HG03558 (cell line): Measurements from ENCODE around the gene CRTAP.
A peak's percentile ranks its signal among the peaks of the same experiment; 100 is the strongest.
"Not testable (repeated sequence)": the region's sequence is repeated elsewhere in the genome, so short reads cannot be mapped to it uniquely, and the experiment has no call there.

Experiments
- ATAC-seq: cut with Tn5 transposase; IDR thresholded peaks from one replicate; pipeline ENCODE4 v1.9.1; 2021; ENCODE audit warnings: moderate number of reproducible peaks; ENCODE audit not compliant: unreplicated experiment; ENCODE audit errors: extremely low read depth

Gene CRTAP

DNA sequence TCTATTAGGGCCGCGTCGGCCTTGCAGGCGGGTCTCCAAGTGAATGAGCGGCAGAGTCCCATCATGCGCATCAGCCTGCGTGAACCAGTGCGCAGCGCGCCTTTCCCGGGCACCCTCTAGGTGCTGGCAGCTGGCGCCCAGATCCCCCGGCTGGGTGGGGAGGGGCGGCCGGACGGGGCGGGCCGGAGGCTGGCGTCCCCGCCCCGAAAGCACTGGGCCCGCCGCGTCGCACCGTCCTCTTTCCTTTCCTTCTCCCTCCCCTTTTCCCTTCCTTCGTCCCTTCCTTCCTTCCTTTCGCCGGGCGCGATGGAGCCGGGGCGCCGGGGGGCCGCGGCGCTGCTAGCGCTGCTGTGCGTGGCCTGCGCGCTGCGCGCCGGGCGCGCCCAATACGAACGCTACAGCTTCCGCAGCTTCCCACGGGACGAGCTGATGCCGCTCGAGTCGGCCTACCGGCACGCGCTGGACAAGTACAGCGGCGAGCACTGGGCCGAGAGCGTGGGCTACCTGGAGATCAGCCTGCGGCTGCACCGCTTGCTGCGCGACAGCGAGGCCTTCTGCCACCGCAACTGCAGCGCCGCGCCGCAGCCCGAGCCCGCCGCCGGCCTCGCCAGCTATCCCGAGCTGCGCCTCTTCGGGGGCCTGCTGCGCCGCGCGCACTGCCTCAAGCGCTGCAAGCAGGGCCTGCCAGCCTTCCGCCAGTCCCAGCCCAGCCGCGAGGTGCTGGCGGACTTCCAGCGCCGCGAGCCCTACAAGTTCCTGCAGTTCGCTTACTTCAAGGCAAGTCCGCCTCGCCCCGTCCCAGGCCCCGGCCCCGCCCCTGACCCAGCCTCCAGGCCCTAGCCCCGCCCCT lies at the start of gene CRTAP:
CRTAP (plus strand) TSS at position 243 of the 850 bp plus-strand sequence; CDS start at position 307, 64 bp downstream.
- peak; percentile 48 for ATAC-seq

DNA sequence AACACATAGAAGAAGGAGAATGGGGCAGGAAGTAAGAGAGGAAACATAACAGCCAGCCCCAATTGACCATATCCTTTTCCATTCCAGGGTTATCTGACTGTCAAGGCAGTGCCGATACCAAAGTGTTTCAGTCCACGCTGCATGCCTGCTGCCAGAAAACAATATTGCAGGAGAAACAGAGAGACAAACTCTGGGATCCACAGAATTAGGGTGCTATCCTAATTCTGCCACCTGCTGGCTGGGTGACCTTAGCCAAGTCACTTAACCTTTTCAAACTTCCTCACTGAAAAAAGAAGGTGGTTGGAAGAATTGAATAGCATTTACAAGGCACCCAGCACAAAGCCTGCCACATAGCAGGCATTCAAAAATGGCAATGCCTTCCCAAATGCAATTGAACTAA lies 48.9 kb upstream of the CRTAP start:
- no peak for ATAC-seq

DNA sequence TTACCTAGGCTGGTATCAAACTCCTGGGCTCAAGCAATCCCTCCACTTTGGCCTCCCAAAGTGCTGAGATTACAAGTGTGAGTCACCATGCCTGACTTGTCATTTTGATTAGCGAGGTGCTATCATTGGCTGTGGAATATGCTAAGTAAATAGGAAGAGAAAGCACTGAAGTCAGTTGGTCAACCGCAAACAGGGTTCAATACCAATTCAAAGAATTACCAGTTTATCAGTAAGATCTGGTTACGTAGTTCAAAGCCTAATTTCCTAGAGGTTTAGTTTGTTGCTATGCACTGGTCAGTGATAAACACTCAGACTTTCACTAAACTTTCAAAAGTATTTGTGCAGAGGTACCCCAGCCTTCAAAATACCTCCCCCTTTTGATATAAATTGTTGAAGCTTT lies 46.3 kb upstream of the CRTAP start:
- ATAC-seq = no peak

DNA sequence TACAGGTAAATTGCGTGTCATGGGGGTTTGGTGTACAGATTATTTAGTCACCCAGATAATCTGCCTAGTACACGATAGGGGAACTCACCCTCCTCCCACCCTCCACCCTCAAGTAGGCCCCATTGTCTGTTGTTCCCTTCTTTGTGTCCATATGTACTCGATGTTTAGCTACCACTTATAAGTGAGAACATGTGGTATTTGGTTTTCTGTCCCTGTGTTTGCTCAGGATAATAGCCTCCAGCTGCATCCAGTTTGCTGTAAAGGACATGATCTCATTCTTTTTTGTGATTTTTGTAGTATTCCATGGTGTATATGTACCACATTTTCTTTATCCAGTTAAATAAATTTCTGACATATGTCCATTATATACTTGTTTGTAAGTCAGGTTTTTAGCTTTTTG lies 44.0 kb upstream of the CRTAP start:
- not testable (repeated sequence) for ATAC-seq

DNA sequence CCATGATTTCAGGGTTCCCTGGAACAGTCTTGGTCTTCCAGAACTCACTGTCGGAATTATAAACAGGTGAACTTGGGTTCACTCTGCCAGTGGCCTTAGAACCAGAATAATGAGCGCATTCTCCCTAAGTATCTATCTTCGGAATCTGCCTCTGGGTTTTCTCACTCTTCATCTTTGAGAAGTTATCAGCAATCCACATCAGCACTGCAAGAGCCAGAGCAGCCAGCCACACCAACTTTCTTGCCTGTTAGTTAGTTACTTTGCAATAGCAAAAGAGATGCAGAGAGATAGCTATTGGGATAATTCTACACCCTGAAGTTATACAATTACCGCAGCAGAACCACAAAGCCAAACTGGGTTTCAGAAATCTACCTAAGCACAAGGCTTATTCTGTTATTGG lies 42.6 kb upstream of the CRTAP start:
- no peak for ATAC-seq

DNA sequence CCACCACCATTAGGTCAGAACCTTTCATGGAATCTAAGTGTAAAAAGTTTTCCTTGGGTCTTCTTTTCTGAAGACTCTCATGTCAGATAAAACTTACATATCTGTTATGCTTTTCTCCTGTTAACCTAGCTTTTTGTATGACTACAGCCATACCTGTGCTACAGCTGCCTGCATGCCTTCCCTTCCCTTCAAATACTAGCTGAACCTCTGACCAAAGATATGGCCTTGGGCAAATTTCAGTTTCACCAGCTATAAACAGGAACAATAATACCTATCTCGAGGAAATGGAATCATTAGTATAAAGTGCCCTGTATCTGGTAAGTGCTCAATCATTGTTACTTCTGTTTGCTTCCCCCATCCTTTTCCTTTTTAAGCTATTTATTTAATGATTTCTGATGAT lies 41.9 kb upstream of the CRTAP start:
- no peak for ATAC-seq

DNA sequence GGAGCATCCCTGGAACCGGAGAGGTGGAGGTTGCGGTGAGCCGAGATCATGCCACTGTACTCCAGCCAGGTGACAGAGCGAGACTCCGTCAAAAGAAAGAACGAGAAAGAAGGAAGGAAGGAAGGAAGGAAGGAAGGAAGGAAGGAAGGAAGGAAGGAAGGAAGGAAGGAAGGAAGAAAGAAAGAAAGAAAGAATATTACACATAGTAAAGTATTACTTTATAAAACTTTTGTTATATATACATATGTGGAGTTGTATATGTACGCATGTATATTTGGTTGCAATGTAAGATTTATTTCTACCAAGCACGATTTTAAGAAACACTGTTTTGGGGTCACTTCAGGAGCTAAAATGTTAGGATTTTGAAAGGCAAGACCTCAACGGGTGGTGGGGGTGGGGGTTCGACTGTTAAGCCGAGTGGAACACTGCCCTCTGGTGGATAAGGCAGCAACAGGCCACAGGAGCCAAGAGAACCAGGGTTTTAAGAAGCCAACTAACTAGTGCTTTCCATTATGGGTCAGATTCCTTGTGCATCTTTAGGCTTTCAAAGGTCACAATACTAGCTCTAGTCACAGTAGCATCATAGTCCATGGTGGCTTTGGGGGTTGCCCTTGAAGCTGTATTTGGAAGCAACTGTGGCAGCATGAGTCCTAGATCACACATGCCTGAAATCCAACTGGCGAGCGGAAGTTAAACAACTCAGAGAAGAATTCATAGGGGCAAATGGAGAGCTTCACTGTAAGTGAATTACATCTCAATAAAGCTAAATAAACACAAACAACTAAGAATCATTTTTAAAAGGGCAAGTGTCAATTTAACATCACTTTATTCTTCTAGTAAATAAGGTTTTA lies 39.4 kb upstream of the CRTAP start:
- no peak for ATAC-seq

DNA sequence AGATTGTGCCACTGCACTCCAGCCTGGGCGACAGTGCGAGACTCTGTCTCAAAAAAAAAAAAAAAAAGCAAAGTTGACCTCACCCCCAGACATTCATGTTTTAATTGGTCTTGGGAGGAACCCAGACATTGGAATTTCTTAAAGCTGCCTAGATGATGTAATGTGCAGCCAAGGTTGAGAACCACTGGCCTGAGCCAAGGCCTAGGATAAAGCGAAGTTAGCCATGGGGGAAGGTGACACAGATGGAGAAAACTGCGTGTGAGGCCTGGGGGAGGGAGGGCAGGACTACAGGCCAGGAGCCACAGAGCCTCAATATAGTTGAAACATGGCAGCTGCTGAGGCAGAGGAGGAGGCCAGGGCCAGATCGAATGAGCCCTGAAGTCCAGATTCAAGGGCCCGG lies 37.8 kb upstream of the CRTAP start:
- ATAC-seq = no peak

DNA sequence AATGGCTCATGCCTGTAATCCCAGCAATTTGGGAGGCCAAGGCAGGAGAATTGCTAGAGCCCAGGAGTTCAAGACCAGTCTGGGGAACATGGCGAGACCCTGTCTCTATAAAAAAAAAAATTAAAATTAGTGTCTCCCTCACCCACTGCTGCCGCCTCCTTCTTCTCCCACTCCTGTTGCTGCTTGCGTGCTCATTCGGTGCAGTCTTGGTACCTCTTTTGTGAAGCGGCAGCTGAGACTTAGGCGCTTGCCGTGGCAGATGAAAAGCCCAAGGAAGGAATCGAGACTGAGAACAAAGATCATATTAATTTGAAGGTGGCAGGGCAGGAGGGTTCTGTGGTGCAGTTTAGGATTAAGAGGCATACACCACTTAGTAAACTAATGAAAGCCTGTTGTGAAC lies 36.9 kb upstream of the CRTAP start:
- ATAC-seq = no peak

DNA sequence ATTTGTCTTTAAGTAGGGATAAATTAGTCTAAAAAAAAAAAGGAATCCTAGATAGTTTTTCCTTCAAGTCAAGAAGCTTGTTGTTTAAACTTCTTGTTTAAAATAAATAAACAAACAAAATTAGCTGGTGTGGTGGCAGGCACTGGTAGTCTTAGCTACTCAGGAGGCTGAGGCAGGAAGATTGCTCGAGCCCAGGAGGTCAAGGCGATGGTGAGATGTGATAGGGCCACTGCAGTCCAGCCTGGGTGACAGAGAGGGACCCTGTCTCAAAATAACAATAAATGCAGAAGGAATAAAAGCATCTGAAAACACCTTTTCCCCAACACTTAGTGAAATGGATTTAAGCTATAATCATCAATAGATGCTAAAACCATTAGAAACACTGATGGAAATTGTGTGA lies 35.8 kb upstream of the CRTAP start:
- ATAC-seq = no peak

DNA sequence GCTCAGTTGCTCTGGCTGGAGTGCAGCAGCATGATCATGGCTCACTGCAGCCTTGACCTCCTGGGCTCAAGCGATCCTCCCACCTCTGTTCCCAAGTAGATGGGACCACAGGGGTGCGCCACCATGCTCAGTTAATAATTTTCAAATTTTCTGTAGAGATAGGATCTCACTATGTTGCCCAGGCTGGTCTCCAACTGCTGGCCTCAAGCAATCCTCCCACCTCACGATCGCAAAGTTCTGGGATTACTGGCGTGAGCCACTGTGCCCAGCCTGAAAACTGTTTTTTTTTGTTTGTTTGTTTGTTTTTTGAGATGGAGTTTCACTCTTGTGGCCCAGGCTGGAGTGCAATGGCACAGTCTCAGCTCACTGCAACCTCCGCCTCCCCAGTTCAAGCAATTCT lies 34.0 kb upstream of the CRTAP start:
- not testable (repeated sequence) for ATAC-seq

DNA sequence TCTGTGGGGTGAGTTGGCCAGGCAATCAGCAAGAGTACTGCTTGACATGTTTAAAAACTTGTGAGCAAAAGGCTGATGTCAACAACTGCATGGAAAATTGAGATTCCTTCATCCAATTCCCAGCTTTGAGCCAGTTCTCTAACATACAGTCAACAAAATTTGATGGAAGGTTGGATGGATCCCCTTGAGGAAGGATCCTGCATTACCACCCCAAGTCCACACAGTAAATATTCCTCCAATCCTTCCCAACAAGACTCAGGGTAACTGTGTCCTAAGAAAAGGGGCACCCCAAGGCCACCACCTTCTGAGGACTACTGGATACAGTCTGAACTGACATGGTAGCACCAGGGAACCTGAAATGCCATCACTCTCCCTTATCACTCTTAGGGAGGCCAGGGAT lies 32.0 kb upstream of the CRTAP start:
- no peak for ATAC-seq

DNA sequence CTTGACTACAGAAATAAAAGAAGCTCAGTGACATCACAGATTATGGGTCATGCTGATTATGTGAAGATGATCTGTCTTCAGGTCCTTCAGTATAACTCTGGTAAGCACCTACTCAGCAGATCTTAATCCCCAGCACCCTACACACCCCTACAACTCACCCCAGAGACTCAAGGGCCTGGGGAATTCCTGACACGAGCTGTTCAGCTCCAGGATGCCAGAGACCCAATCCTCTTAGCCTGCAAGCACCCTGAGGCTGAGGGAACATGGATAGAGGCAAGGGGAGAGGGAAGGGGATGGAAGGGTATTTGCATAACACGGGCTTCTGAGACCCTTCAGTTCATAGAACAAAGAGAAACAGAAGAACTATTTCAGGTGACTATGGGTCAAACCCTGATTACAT lies 29.9 kb upstream of the CRTAP start:
- ATAC-seq = no peak

DNA sequence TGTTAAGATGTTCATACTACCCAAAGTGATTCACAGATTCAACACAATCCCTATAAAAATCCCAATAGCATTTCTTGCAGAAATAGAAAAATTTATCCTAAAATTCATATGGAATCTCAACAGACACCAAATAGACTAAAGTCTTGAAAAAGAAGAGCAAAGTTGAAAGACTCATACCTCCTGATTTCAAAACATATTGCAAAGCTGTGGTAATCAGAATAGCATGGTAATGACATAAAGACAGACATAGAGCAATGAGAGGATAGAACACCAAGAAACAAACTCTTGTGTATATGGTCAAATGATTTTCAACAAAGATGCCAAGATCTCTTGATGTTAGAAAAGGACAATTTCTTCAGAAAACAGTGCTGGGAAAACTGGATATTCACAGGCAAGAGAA lies 25.1 kb upstream of the CRTAP start:
- no peak for ATAC-seq

DNA sequence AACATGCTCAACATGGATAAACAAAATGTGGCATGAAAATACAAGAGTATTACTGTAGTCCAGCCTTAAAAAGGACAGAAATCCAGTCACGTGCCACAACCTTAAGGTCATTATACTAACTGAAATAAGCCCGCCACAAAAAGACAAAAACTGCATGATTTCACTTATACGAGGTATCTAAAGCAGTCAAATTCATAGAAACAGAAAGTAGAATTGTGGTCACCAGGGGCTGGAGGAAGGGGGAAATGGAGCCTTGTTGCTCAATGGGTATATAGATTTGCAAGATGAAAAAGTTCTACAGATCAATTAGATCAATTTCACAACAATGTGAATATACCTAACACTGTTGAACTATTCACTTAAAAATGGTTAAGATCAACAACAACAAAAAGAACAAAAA lies 24.3 kb upstream of the CRTAP start:
- peak; percentile 91 for ATAC-seq

DNA sequence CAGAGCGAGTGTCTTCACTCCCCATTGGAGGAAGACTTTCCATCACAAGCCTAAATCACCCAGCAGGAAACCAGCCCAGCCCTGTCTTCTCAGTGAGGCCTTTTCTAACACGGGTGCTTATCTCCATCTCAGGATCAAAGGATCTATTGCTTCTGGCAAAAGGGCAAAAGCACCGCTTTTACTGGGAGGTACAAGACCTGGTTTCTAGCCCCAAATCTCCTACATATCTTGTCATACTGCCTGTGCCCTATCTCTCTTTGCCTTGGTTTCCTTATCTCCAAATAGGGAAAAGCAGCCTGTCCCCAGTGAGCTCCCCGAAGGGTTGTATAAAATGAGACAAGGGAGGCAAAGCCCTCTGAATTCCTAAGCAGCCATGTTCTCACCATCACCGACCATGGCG lies 22.1 kb upstream of the CRTAP start:
- no peak for ATAC-seq

DNA sequence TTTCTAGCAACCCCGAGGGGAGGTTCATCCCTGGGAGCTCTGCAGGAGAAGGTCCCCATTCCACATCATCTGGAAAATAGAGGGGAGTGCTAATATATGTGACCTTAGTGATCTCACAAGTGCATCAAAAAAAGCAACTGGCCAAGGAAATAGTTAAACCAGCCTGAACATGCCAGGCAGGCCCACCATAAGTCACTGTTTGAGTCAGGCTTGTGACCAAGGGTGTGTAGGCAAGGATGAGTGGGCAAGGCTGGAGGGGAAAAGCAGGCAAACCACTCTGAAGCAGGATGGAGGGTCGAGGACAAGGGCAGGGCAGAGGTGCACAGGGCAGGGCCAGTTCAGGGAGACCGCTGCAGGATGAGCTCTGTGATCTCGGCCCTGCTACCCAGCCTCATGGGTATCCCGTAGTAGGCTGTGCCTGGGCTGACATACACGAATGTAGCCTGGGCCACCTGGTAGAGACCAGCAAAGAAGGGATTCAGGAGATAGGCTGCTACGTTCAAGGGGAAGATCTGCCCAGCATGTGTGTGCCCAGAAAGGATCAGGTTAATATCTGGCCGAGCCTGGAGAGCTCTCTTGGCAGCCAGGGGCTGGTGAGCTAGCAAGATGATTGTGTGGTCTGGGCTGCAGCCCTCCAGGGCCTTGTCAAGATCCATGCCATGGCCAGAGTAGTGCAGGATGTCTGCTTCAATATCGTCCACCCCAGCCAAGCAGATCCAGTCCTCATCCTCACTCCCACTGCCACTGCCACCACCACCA lies 21.1 kb upstream of the CRTAP start:
- no peak for ATAC-seq

DNA sequence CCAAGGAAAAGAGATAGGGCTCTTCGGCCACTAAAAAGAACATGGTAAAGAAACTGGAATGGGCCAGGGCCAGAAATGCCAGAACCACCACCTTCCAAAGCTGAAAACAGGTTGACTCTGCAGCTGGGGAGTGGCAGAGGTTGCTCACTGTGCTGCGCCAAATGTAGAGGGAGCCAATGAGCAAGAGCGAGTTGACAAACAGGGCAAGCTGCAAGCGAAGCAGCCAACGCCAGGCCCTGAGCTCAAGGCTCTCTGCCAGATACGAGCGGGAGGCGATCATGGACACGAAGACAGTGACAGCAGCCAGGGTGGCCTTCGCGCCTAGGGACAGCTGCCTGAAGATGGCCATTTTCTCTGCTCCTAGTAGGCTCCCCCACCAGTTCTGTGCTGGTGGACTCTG lies 20.0 kb upstream of the CRTAP start:
- ATAC-seq = no peak

DNA sequence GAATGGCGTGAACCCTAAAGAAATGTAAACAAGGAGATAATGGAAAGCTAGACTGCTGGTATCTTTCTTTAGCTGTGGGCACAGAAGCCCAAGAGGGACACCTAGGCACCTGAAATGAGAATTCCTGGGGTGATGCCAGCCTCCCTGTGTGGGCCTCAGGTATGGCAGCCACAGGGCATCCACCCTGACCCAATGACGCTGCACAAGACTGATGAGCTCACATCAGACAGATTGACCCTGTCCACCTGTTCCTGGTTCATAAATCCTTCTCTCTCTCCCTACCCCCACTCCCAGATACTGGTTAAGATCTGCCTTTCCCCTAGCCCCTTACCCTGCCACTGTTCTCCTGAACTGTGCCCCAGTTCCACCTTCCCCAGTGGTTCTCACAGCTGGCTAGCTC lies 18.4 kb upstream of the CRTAP start:
- no peak for ATAC-seq

DNA sequence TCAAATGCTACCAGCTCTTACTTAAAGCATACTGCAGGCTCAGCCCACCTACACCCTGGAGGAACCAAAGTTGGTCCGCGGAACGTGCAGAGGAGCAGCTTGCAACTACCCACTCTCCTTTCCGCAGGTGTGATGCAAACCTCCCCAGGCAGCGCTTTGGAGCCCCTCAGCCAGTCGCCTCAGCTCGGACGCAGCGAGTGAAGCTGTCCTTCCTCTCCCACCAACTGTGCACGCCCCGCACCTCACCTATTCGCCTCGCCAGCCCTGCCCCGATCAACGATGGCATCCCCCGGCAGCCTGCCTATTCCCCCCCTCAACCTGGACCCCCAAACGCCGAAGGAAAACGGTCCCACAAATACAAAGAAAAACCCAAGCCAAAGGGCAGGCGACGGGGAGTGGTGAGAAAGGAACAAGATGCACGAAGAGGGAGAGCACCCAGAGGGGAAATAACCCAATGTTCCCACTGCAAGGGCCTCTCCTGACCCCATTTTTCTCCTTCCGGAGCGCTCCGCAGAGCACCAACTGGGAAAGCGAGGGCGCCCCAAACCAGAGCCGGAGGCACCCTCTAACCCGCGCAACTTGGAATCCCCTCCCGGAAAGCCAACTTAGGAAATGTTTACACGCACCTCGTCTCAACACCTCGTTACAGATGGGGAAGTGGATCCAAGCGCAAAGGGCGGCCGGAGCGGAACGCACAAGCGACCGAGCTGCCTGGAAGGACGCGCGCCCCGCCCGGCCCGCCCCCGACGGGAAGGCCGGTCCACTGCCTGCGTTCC lies 17.5 kb upstream of the CRTAP start:
- ATAC-seq = peak; percentile 18
